ENCODE data around the gene DNMT1. TPM values are rescaled to one million over a fixed set of nuclear protein-coding genes. Genes with fewer than 3 reads are reported as not detected.

Gene DNMT1
- total RNA-seq, 1 donor from 2014 or later: 156 TPM

- intact Hi-C loops (cut with micrococcal nuclease): no loop called here
- Mint-ChIP-seq H3K36me3 (ENCODE audit: low read depth) (peaks cover 22% of the 10 kb centered on the region), H3K27ac (no peak overlapping the region), H3K4me3 (no peak overlapping the region), H3K4me1 (peaks cover 8% of the 10 kb centered on the region), H3K27me3 (no peaks in the 10 kb centered on the region), H3K9me3 (no peaks in the 10 kb centered on the region)
- ChIA-PET POLR2A (no interaction called here), CTCF (interaction anchor here (0.6 to 1.7 kb wide), 2 partner anchors 10 to 63 kb away, joined by 3 to 5 read pairs; no protein-coding TSS in a partner anchor)
- no peak for TF ChIP-seq CTCF (IDR thresholded peaks at IDR 0.05)
- no peak for ATAC-seq (ENCODE audit: low read depth)
- DNase-seq: no peak
Observed at GRCh38 chr19:10187315-10187714, 7.4 kb downstream of the DNMT1 start.

- DNase-seq (no peak), ATAC-seq (ENCODE audit: low read depth) (no peak)
- CTCF ChIA-PET: interaction anchor here (1.6 kb wide), 1 partner anchor 65 kb away, joined by 6 read pairs; no protein-coding TSS in a partner anchor
- Mint-ChIP-seq H3K36me3 (ENCODE audit: low read depth) (peaks cover 36% of the 10 kb centered on the region), H3K4me1 (peaks cover 6% of the 10 kb centered on the region), H3K4me3 (no peak overlapping the region), H3K27me3 (no peaks in the 10 kb centered on the region), H3K27ac (no peak overlapping the region), H3K9me3 (no peaks in the 10 kb centered on the region)
- no peak for TF ChIP-seq CTCF (IDR thresholded peaks at IDR 0.05)
- POLR2A ChIA-PET: no interaction called here
- intact Hi-C loops (cut with micrococcal nuclease): no loop called here
Observed at GRCh38 chr19:10184636-10185035, 10.1 kb downstream of the DNMT1 start.

- ChIA-PET CTCF (interaction anchor here (1.6 kb wide), 1 partner anchor 66 kb away, joined by 6 read pairs; no protein-coding TSS in a partner anchor), POLR2A (no interaction called here)
- H3K27ac Mint-ChIP-seq: no peak overlapping the region
- H3K4me1 Mint-ChIP-seq: peaks cover 6% of the 10 kb centered on the region
- no peak for ATAC-seq (ENCODE audit: low read depth)
- TF ChIP-seq CTCF (IDR thresholded peaks at IDR 0.05): no peak
- H3K27me3 Mint-ChIP-seq: no peaks in the 10 kb centered on the region
- H3K4me3 Mint-ChIP-seq: no peak overlapping the region
- H3K36me3 Mint-ChIP-seq (ENCODE audit: low read depth): peaks cover 41% of the 10 kb centered on the region
- DNase-seq: no peak
- H3K9me3 Mint-ChIP-seq: no peaks in the 10 kb centered on the region
- intact Hi-C loops (cut with micrococcal nuclease): no loop called here
Observed at GRCh38 chr19:10183926-10184325, 10.8 kb downstream of the DNMT1 start.

GRCh38 chr19:10182847-10183246 is 11.9 kb downstream of the DNMT1 start:
- Mint-ChIP-seq H3K27me3 (no peaks in the 10 kb centered on the region), H3K4me1 (peaks cover 4% of the 10 kb centered on the region), H3K4me3 (no peak overlapping the region), H3K9me3 (no peaks in the 10 kb centered on the region), H3K27ac (no peak overlapping the region), H3K36me3 (ENCODE audit: low read depth) (peaks cover 41% of the 10 kb centered on the region)
- no peak for TF ChIP-seq CTCF (IDR thresholded peaks at IDR 0.05)
- CTCF ChIA-PET: interaction anchor here (2.8 kb wide), 1 partner anchor 67 kb away, joined by 7 read pairs; no protein-coding TSS in a partner anchor
- intact Hi-C loops (cut with micrococcal nuclease): no loop called here
- DNase-seq: no peak
- POLR2A ChIA-PET: interaction anchor here (0.6 kb wide), 1 partner anchor 71 kb away, joined by 7 read pairs; no protein-coding TSS in a partner anchor
- no peak for ATAC-seq (ENCODE audit: low read depth)

DNA sequence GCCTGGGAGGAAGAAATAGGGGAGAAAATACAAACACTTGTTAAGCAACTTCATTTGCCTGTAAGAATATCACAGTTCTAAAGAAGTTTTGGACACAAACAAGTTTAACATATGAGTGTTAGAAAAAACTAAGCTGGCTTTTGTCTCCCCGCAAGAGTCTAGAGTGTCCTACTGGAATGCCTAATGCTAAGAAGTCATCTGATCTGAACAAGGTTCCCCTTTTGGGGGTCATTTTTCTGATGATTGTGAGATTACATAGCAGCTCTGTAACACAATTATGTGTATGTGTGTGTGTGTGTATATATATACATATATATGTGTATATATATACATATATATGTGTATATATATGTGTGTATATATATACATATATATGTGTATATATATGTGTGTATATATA is 12.7 kb downstream of the DNMT1 start:
- Mint-ChIP-seq H3K27ac (no peak overlapping the region), H3K4me1 (peaks cover 3% of the 10 kb centered on the region), H3K36me3 (ENCODE audit: low read depth) (peaks cover 45% of the 10 kb centered on the region), H3K4me3 (no peak overlapping the region), H3K9me3 (no peaks in the 10 kb centered on the region), H3K27me3 (no peaks in the 10 kb centered on the region)
- ChIA-PET CTCF (interaction anchor here (2.8 kb wide), 1 partner anchor 68 kb away, joined by 7 read pairs; no protein-coding TSS in a partner anchor), POLR2A (no interaction called here)
- ATAC-seq (ENCODE audit: low read depth) (no peak), DNase-seq (no peak)
- TF ChIP-seq CTCF (IDR thresholded peaks at IDR 0.05): no peak
- intact Hi-C loops (cut with micrococcal nuclease): no loop called here
